Stimulated activated CD8-positive, alpha-beta memory T cell treated with anti-CD3 and anti-CD28 coated beads, Interleukin-4, amount 100 ng/mL, for 1 hour (primary cell): Measurements from ENCODE around the gene PRKG1.
"Not testable (repeated sequence)": the region's sequence is repeated elsewhere in the genome, so short reads cannot be mapped to it uniquely, and the experiment has no call there.

Experiments
- DNase-seq, 2 donors: peaks; one replicate each; pipeline ENCODE4 v3.0.0-alpha.2; 2020; ENCODE audit warnings: low read depth in 2 of 2, low spot score in 1 of 2

PRKG1 gene

GRCh38 chr10:51733057-51733456 lies 658.8 kb downstream of the PRKG1 start:
- no peak for DNase-seq

- no peak for DNase-seq
Observed at GRCh38 chr10:51743146-51743545, 668.9 kb downstream of the PRKG1 start.

- DNase-seq: no peak
Observed at GRCh38 chr10:51744235-51745000, 670.1 kb downstream of the PRKG1 start.

DNA sequence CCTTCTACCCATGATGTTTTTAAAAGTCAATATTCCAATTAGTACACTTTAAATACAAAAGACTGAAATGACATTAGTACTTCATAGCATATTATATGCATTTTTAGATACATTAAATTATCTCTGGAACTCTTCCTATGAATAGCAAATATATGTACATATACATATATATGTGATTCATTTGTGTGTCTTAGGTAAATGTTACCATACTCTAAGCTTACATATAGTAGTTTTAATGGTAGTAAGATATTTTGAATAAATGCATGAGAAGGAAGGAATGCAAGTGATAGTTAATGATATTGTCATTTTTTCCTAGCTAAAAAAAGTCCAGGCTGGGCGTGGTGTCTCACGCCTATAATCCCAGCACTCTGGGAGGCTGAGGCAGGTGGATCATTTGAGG lies 671.1 kb downstream of the PRKG1 start:
- DNase-seq: no peak

GRCh38 chr10:51747216-51747615 lies 672.9 kb downstream of the PRKG1 start:
- no peak for DNase-seq

- no peak for DNase-seq
Observed at GRCh38 chr10:51748959-51749358, 674.7 kb downstream of the PRKG1 start.

GRCh38 chr10:51758366-51758765 lies 684.1 kb downstream of the PRKG1 start:
- DNase-seq: no peak

- DNase-seq: not testable (repeated sequence)
Observed at GRCh38 chr10:51758838-51759237, 684.6 kb downstream of the PRKG1 start.

DNA sequence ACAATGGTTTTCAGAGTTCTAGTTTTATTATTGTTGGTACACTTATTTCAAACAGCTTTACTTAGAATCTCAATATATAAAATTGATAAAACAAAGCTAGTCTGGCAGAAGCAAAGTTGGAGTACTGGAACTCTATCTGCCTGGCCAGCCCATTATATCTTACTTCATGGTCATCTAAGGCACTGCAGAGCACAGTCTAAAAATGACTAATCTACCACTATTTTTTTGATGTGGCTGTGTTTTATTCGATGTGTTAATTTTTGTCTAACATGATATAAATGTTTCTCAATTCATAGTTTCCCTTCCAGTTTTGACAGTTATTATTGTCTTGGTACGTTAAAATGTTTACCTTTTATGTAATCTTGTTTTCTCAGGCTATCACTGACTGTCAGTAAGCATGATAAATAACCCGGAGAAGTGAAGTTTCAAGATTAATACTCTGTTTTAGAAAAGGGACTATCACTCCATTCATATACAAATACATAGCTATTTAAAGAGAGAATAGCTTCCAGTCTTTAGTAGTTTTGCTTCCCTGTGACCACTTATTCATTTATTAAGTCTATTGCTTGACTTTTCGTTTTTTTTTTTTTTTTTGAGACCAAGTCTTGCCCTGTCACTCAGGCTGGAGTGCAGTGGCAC lies 685.7 kb downstream of the PRKG1 start:
- no peak for DNase-seq

- DNase-seq: no peak
Observed at GRCh38 chr10:51760864-51761640, 686.8 kb downstream of the PRKG1 start.

DNA sequence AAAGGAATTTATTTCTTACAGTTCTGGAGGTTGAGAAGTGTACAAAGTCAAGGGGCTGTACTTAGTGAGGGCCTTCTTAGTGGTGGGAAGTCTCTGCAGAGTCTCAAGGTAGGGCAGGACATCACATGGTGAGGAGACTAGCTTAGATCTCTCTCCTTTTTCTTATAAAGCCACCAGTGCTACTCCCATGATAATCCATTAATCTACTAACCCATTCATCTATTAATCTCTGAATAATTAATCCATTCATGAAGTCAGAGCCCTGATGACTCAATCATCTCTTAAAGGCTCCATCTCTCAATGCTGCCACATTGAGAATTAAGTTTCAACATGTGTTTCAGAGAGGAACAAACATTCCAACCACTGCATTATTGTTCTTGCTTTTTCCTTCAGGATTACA lies 689.5 kb downstream of the PRKG1 start:
- DNase-seq: no peak

DNA sequence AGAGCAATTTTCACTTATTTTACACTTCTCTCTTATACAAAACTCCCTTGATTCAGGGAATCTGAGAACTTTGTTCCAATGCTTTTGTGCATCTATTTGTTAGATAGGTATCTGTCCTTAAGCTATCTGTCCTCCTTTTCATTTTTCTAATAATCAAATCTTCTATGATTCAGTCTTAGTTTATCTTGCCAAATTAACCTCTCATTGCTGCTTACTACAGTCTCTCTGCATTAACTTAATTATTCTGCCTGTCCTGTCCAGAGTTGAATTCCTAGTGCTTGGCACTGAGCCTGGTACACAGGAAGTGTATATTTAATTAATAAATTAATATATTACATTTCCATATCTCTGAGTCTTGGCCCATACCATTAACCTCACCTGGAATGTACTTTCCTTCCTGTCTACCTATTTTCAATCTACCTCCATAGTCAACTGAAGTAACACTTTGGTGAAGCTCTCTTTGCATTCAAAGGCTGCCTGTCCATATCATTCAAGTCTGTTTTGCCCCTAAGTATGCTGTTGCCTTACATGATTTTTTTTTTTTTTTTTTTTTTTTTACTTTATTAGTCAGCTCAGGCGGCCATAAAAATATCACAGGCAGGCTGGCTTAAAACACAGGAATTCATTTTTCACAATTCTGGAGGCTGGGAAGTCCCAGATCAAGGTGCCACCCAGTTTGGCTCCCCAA lies 691.1 kb downstream of the PRKG1 start:
- no peak for DNase-seq

DNA sequence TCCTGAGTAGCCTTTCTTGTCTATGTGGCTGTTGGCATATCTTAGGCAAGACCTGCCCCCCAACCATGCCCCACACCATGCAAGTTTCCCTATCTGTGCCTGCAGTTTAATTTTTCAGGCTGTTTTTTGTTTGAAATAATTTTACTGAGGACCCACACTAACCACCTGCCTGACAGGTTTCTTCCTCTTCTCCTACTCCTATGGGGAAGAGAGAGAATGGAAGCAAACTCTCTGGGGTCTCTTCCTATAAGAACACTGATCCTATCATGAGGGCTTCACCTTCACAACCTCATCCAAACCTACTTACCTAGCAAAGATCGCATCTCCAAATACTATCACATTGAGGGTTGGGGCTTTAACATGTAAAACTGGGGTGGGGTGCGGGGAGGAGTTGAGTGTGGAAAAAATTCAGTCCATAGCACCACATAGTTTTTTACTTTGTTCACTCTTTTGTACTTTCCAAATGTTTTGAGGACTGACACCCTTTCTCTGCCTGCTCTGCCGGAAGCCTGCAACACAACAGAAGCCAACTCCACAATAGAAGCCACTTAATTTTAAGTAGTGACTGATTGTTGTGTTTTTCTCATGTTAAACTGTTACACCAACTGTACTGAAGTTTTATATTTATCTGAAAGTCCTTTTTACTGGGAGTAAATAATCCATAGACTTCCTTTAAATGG lies 692.3 kb downstream of the PRKG1 start:
- no peak for DNase-seq

- no peak for DNase-seq
Observed at GRCh38 chr10:51767103-51767763, 692.9 kb downstream of the PRKG1 start.

DNA sequence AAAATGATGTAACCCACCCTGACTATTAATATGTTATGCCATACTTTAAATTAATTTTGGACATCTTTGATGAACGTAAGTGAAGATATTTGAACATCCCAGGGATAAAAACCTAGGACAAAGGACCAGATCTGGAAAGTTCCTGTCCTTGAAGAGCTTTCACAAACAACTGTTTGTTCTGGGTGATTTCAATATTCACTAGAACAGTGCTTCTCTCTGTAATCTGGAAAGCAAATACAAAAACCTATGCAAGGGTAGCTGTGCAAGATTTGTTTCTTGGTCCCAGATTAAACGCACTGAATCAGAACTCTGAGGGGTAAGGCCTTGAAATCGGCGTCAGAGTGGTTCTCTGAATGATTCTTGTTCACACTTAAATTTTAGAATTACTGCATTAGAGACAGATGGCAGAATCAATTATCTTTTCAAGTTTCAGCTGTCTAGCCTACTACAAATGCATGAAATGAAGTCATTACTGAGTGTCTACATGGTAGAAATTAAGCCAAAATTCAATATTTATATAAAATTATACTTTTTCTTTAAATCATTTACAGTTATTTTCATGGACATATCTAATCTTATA lies 694.7 kb downstream of the PRKG1 start:
- no peak for DNase-seq

DNA sequence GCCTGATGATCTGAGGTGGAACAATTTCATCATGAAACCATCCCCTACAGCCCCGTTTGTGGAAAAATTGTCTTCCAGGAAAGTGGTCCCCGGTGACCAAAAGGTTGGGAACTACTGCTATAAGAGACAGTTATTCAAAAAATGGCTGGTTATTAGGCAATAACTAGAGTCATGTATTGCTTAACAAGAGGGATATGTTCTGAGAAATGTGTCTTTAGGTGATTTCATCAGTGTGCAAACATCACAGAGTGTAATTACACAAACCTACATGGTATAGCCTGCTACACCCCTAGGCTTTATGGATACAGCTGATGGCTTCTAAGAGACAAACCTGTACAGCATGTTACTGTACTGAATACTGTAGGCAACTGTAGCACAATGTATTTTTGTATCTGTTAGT lies 696.4 kb downstream of the PRKG1 start:
- no peak for DNase-seq

DNA sequence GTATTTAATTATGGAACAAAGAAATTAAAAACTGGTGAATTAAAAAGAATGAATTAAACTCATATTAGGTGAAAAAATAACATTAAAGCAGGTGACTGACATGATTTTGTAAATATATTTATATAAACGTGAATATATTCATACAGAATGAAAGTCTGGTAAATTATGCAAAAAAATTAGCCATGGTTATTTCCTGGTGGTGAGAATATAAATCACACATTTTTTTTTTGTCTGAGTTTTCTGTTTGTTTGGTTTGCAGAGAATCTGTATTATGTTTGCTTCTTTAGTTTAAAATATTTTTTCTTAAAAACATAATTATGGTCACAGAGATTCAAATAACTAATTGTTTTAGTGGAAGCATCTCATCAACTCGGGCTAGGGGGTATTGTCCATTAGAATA lies 698.1 kb downstream of the PRKG1 start:
- DNase-seq: no peak

- DNase-seq: no peak
Observed at GRCh38 chr10:51773681-51774080, 699.4 kb downstream of the PRKG1 start.

GRCh38 chr10:51783941-51784340 lies 709.7 kb downstream of the PRKG1 start:
- no peak for DNase-seq
